MM.1S (cell line): ENCODE results near the gene DNMT3B.

Source experiments
- EZH2 ChIP-seq: fragments of 300-600 bp; sonication (generic); optimal IDR thresholded peaks from 2 replicates; pipeline ENCODE3; 2017; ENCODE audit warnings: low read depth, mild to moderate bottlenecking, antibody characterized with exemption, low read length, mixed read lengths
- TF ChIP-seq, protein P1 (sequence below): fragments of 300-600 bp; sonication (generic); IDR thresholded peaks from 2 replicates; pipeline ENCODE4 v1.5.1; 2016; ENCODE audit warnings: antibody characterized with exemption, low read length, mixed read lengths

- TF ChIP-seq, protein P1, sequence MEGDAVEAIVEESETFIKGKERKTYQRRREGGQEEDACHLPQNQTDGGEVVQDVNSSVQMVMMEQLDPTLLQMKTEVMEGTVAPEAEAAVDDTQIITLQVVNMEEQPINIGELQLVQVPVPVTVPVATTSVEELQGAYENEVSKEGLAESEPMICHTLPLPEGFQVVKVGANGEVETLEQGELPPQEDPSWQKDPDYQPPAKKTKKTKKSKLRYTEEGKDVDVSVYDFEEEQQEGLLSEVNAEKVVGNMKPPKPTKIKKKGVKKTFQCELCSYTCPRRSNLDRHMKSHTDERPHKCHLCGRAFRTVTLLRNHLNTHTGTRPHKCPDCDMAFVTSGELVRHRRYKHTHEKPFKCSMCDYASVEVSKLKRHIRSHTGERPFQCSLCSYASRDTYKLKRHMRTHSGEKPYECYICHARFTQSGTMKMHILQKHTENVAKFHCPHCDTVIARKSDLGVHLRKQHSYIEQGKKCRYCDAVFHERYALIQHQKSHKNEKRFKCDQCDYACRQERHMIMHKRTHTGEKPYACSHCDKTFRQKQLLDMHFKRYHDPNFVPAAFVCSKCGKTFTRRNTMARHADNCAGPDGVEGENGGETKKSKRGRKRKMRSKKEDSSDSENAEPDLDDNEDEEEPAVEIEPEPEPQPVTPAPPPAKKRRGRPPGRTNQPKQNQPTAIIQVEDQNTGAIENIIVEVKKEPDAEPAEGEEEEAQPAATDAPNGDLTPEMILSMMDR = no peak
- no peak for TF ChIP-seq EZH2
Measured at GRCh38 chr20:32780749-32781655, 18.8 kb downstream of the DNMT3B start.
